MG63 (cell line): ENCODE data around the gene ATP11C. TPM values are rescaled to one million over a fixed set of nuclear protein-coding genes. Genes with fewer than 3 reads are reported as not detected.

Experiments
- DNase-seq: peaks from one replicate; pipeline ENCODE4 v3.0.0-alpha.2; 2020
- H3K27me3 ChIP-seq: fragments of 250-450 bp; sonication (Bioruptor Pico); 2 replicates; pipeline ENCODE4 v1.5.1; 2020; ENCODE audit warnings: mild to moderate bottlenecking, moderate library complexity
- H3K36me3 ChIP-seq: fragments of 250-450 bp; sonication (Bioruptor Pico); 2 replicates; pipeline ENCODE4 v1.5.1; 2020; ENCODE audit warnings: mild to moderate bottlenecking, moderate library complexity
- H3K4me3 ChIP-seq: fragments of 250-450 bp; sonication (Bioruptor Pico); 2 replicates; pipeline ENCODE4 v1.5.1; 2020; ENCODE audit warnings: mild to moderate bottlenecking, moderate library complexity
- H3K9me3 ChIP-seq: fragments of 250-450 bp; sonication (Bioruptor Pico); 2 replicates; pipeline ENCODE4 v1.5.1; 2020; ENCODE audit warnings: mild to moderate bottlenecking, moderate library complexity
- total RNA-seq: library from RNA; depleted of rRNA; stranded (reverse); fragments of >200 nt; shearing (Covaris generic); gene quantifications from 2 replicates; pipeline ENCODE4 v1.2.3, GENCODE V29; 2014; ENCODE audit warnings: low replicate concordance

Gene ATP11C
- total RNA-seq, 1 experiment from 2014 or later: 33.0 TPM

- DNase-seq: no peak
- H3K4me3 ChIP-seq: no peak overlapping the region
- no peaks in the 10 kb centered on the region for H3K9me3 ChIP-seq
- H3K27me3 ChIP-seq: no peaks in the 10 kb centered on the region
- H3K36me3 ChIP-seq: peaks cover 4% of the 10 kb centered on the region; the same call in 1 of the 2 replicates
Observed at GRCh38 chrX:139802048-139802447, 130.8 kb downstream of the ATP11C start.

GRCh38 chrX:139801397-139801813, 131.4 kb downstream of the ATP11C start:
- DNase-seq: no peak
- no peaks in the 10 kb centered on the region for H3K27me3 ChIP-seq
- H3K4me3 ChIP-seq: no peak overlapping the region
- no peaks in the 10 kb centered on the region for H3K9me3 ChIP-seq
- H3K36me3 ChIP-seq: peaks cover 4% of the 10 kb centered on the region; the same call in 1 of the 2 replicates

- no peaks in the 10 kb centered on the region for H3K9me3 ChIP-seq
- H3K4me3 ChIP-seq: no peak overlapping the region
- no peak for DNase-seq
- H3K27me3 ChIP-seq: no peaks in the 10 kb centered on the region
- peaks cover 8% of the 10 kb centered on the region for H3K36me3 ChIP-seq
Observed at GRCh38 chrX:139798701-139799100, 134.2 kb downstream of the ATP11C start.

- DNase-seq: no peak
Observed at GRCh38 chrX:139795196-139795595, 137.7 kb downstream of the ATP11C start.

GRCh38 chrX:139787601-139788000, 145.3 kb downstream of the ATP11C start:
- Histone ChIP-seq H3K27me3 (no peaks in the 10 kb centered on the region), H3K36me3 (no peaks in the 10 kb centered on the region), H3K4me3 (no peak overlapping the region), H3K9me3 (no peaks in the 10 kb centered on the region)
- DNase-seq: no peak

More at GRCh38 chrX:139795196-139795595, 137.7 kb downstream of the ATP11C start:
- peaks cover 3% of the 10 kb centered on the region; the same call in 1 of the 2 replicates for H3K36me3 ChIP-seq
- H3K9me3 ChIP-seq: no peaks in the 10 kb centered on the region
- no peaks in the 10 kb centered on the region for H3K27me3 ChIP-seq
- H3K4me3 ChIP-seq: no peak overlapping the region

- Histone ChIP-seq H3K27me3 (no peaks in the 10 kb centered on the region), H3K9me3 (no peaks in the 10 kb centered on the region), H3K36me3 (0 out of 2 replicates have a peak, but pooled peaks cover 2% of the 10 kb centered on the region), H3K4me3 (no peak overlapping the region)
- DNase-seq: no peak
Observed at GRCh38 chrX:139784807-139785206, 148.0 kb downstream of the ATP11C start.

GRCh38 chrX:139783959-139784358, 148.9 kb downstream of the ATP11C start:
- Histone ChIP-seq H3K27me3 (no peaks in the 10 kb centered on the region), H3K4me3 (no peak overlapping the region)
- no peak for DNase-seq

GRCh38 chrX:139783030-139783429, 149.8 kb downstream of the ATP11C start:
- Histone ChIP-seq H3K4me3 (no peak overlapping the region), H3K9me3 (no peaks in the 10 kb centered on the region), H3K27me3 (no peaks in the 10 kb centered on the region), H3K36me3 (0 out of 2 replicates have a peak, but pooled peaks cover 2% of the 10 kb centered on the region)
- no peak for DNase-seq

More at GRCh38 chrX:139783959-139784358, 148.9 kb downstream of the ATP11C start:
- Histone ChIP-seq H3K36me3 (0 out of 2 replicates have a peak, but pooled peaks cover 2% of the 10 kb centered on the region), H3K9me3 (no peaks in the 10 kb centered on the region)

GRCh38 chrX:139776599-139776998, 156.3 kb downstream of the ATP11C start:
- DNase-seq: no peak
- H3K27me3 ChIP-seq: no peaks in the 10 kb centered on the region
- 0 out of 2 replicates have a peak, but pooled peaks cover 4% of the 10 kb centered on the region for H3K36me3 ChIP-seq

GRCh38 chrX:139770366-139770765, 162.5 kb downstream of the ATP11C start:
- Histone ChIP-seq H3K27me3 (no peaks in the 10 kb centered on the region), H3K4me3 (no peak overlapping the region), H3K9me3 (no peaks in the 10 kb centered on the region), H3K36me3 (0 out of 2 replicates have a peak, but pooled peaks cover 4% of the 10 kb centered on the region)
- no peak for DNase-seq

More at GRCh38 chrX:139776599-139776998, 156.3 kb downstream of the ATP11C start:
- no peak overlapping the region for H3K4me3 ChIP-seq
- no peaks in the 10 kb centered on the region for H3K9me3 ChIP-seq

GRCh38 chrX:139766545-139766983, 166.3 kb downstream of the ATP11C start:
- no peaks in the 10 kb centered on the region; the same call in 1 of the 2 replicates for H3K36me3 ChIP-seq
- DNase-seq: no peak
- H3K4me3 ChIP-seq: no peak overlapping the region
- H3K27me3 ChIP-seq: no peaks in the 10 kb centered on the region
- H3K9me3 ChIP-seq: no peaks in the 10 kb centered on the region

- H3K4me3 ChIP-seq: no peak overlapping the region
- H3K36me3 ChIP-seq: no peaks in the 10 kb centered on the region; the same call in 1 of the 2 replicates
- H3K27me3 ChIP-seq: no peaks in the 10 kb centered on the region
- no peaks in the 10 kb centered on the region for H3K9me3 ChIP-seq
- DNase-seq: peak; percentile 2
Observed at GRCh38 chrX:139762400-139763183, 170.3 kb downstream of the ATP11C start.

- no peak for DNase-seq
- no peaks in the 10 kb centered on the region; the same call in none of the 2 replicates for H3K36me3 ChIP-seq
- no peaks in the 10 kb centered on the region for H3K27me3 ChIP-seq
- no peaks in the 10 kb centered on the region; the same call in 1 of the 2 replicates for H3K9me3 ChIP-seq
- H3K4me3 ChIP-seq: no peak overlapping the region
Observed at GRCh38 chrX:139759637-139760036, 173.2 kb downstream of the ATP11C start.

GRCh38 chrX:139758809-139759208, 174.0 kb downstream of the ATP11C start:
- Histone ChIP-seq H3K4me3 (no peak overlapping the region), H3K9me3 (no peaks in the 10 kb centered on the region; the same call in 1 of the 2 replicates), H3K27me3 (no peaks in the 10 kb centered on the region), H3K36me3 (no peaks in the 10 kb centered on the region; the same call in 1 of the 2 replicates)
- no peak for DNase-seq

- no peaks in the 10 kb centered on the region for H3K27me3 ChIP-seq
- no peak overlapping the region for H3K4me3 ChIP-seq
- DNase-seq: no peak
- no peaks in the 10 kb centered on the region; the same call in 1 of the 2 replicates for H3K9me3 ChIP-seq
- H3K36me3 ChIP-seq: no peaks in the 10 kb centered on the region; the same call in 1 of the 2 replicates
Observed at GRCh38 chrX:139758250-139758649, 174.6 kb downstream of the ATP11C start.

- Histone ChIP-seq H3K27me3 (no peaks in the 10 kb centered on the region), H3K9me3 (no peaks in the 10 kb centered on the region; the same call in 1 of the 2 replicates), H3K36me3 (no peaks in the 10 kb centered on the region; the same call in 1 of the 2 replicates), H3K4me3 (no peak overlapping the region)
- no peak for DNase-seq
Observed at GRCh38 chrX:139751053-139751452, 181.8 kb downstream of the ATP11C start.

GRCh38 chrX:139750390-139750789, 182.5 kb downstream of the ATP11C start:
- no peaks in the 10 kb centered on the region for H3K27me3 ChIP-seq
- DNase-seq: no peak
- H3K36me3 ChIP-seq: no peaks in the 10 kb centered on the region; the same call in 1 of the 2 replicates
- H3K9me3 ChIP-seq: no peaks in the 10 kb centered on the region; the same call in 1 of the 2 replicates
- H3K4me3 ChIP-seq: no peak overlapping the region
